ENCODE measurements around the gene LRIG1.
"Not testable (repeated sequence)": the region's sequence is repeated elsewhere in the genome, so short reads cannot be mapped to it uniquely, and the experiment has no call there.

The LRIG1 gene

GRCh38 chr3:66427951-66428474, 72.8 kb downstream of the LRIG1 start:
- TF ChIP-seq CTCF (IDR thresholded peaks at IDR 0.05; ENCODE audit: low read depth, low read length) = no peak
- no peak for DNase-seq (ENCODE audit: extremely low read depth, low read depth)

- TF ChIP-seq CTCF (IDR thresholded peaks at IDR 0.05; ENCODE audit: low read depth, low read length) = no peak
Measured at GRCh38 chr3:66427352-66427751, 73.5 kb downstream of the LRIG1 start.

GRCh38 chr3:66426135-66426534, 74.7 kb downstream of the LRIG1 start:
- TF ChIP-seq CTCF (IDR thresholded peaks at IDR 0.05; ENCODE audit: low read depth, low read length) = no peak
- no peak for DNase-seq (ENCODE audit: extremely low read depth, low read depth)

More at GRCh38 chr3:66427352-66427751, 73.5 kb downstream of the LRIG1 start:
- DNase-seq (ENCODE audit: extremely low read depth, low read depth) = no peak

- no peak for TF ChIP-seq CTCF (IDR thresholded peaks at IDR 0.05; ENCODE audit: low read depth, low read length)
- DNase-seq (ENCODE audit: extremely low read depth, low read depth) = no peak
Measured at GRCh38 chr3:66425576-66426114, 75.2 kb downstream of the LRIG1 start.

GRCh38 chr3:66425032-66425431, 75.8 kb downstream of the LRIG1 start:
- no peak for TF ChIP-seq CTCF (IDR thresholded peaks at IDR 0.05; ENCODE audit: low read depth, low read length)
- no peak for DNase-seq (ENCODE audit: extremely low read depth, low read depth)

- DNase-seq (ENCODE audit: extremely low read depth, low read depth) = no peak
- no peak for TF ChIP-seq CTCF (IDR thresholded peaks at IDR 0.05; ENCODE audit: low read depth, low read length)
Measured at GRCh38 chr3:66423791-66424190, 77.0 kb downstream of the LRIG1 start.

- not testable (repeated sequence) for DNase-seq (ENCODE audit: extremely low read depth, low read depth)
Measured at GRCh38 chr3:66421893-66422292, 78.9 kb downstream of the LRIG1 start.

- not testable (repeated sequence) for DNase-seq (ENCODE audit: extremely low read depth, low read depth)
Measured at GRCh38 chr3:66421144-66421543, 79.7 kb downstream of the LRIG1 start.
